HepG2 (cell line): Measurements from ENCODE around the gene RABGGTA. TPM values are rescaled to one million over a fixed set of nuclear protein-coding genes. Genes with fewer than 3 reads are reported as not detected.

Source experiments
- AGO1 ChIP-seq: fragments of 200-400 bp; formaldehyde crosslinking; IDR thresholded peaks from 2 replicates; pipeline ENCODE4 v1.6.1; 2017; ENCODE audit warnings: mild to moderate bottlenecking, low read depth, low read length, moderate library complexity; ENCODE audit not compliant: poor library complexity, severe bottlenecking
- E2F2 ChIP-seq: sonication (generic); formaldehyde crosslinking; IDR thresholded peaks from 2 replicates; pipeline ENCODE4 v1.4.0; 2020; ENCODE audit warnings: missing genetic modification reagents, borderline replicate concordance
- GFI1 ChIP-seq: sonication (generic); formaldehyde crosslinking; IDR thresholded peaks from 2 replicates; pipeline ENCODE4 v1.5.0; 2020; ENCODE audit warnings: missing genetic modification reagents, mild to moderate bottlenecking, borderline replicate concordance
- ONECUT2 ChIP-seq: sonication (generic); formaldehyde crosslinking; IDR thresholded peaks from 2 replicates; pipeline ENCODE4 v1.4.0; 2020; ENCODE audit warnings: missing genetic modification reagents
- ZFP37 ChIP-seq: sonication (generic); formaldehyde crosslinking; IDR thresholded peaks from 2 replicates; pipeline ENCODE4 v1.4.0; 2020; ENCODE audit warnings: missing genetic modification reagents, borderline replicate concordance
- ZNF225 ChIP-seq: sonication (generic); formaldehyde crosslinking; IDR thresholded peaks from 2 replicates; pipeline ENCODE4 v1.4.0; 2020; ENCODE audit warnings: mild to moderate bottlenecking, missing genetic modification reagents
- ZNF251 ChIP-seq: sonication (generic); formaldehyde crosslinking; IDR thresholded peaks from 2 replicates; pipeline ENCODE4 v1.9.0; 2021; ENCODE audit warnings: mild to moderate bottlenecking, missing genetic modification reagents
- ZNF256 ChIP-seq: sonication (generic); formaldehyde crosslinking; conservative IDR thresholded peaks from 2 replicates; pipeline ENCODE4 v1.4.0; 2020; ENCODE audit warnings: missing genetic modification reagents
- ZNF275 ChIP-seq: sonication (generic); formaldehyde crosslinking; IDR thresholded peaks from 2 replicates; pipeline ENCODE4 v1.8.0; 2022; ENCODE audit warnings: missing genetic modification reagents, mild to moderate bottlenecking, inconsistent platforms, borderline replicate concordance
- ZNF350 ChIP-seq: sonication (generic); formaldehyde crosslinking; IDR thresholded peaks from 2 replicates; pipeline ENCODE4 v1.4.0; 2020; ENCODE audit warnings: mild to moderate bottlenecking, low read depth, missing genetic modification reagents, borderline replicate concordance
- ZNF383 ChIP-seq: sonication (generic); formaldehyde crosslinking; IDR thresholded peaks from 2 replicates; pipeline ENCODE4 v1.4.0; 2020; ENCODE audit warnings: missing genetic modification reagents, mild to moderate bottlenecking, borderline replicate concordance
- ZNF451 ChIP-seq: sonication (generic); formaldehyde crosslinking; IDR thresholded peaks from 2 replicates; pipeline ENCODE4 v1.5.0; 2020; ENCODE audit warnings: mild to moderate bottlenecking, missing genetic modification reagents
- ZNF678 ChIP-seq: sonication (generic); formaldehyde crosslinking; IDR thresholded peaks from 2 replicates; pipeline ENCODE4 v1.4.0; 2020; ENCODE audit warnings: mild to moderate bottlenecking, missing genetic modification reagents
- ZNF773 ChIP-seq: sonication (generic); formaldehyde crosslinking; IDR thresholded peaks from 2 replicates; pipeline ENCODE4 v1.4.0; 2020; ENCODE audit warnings: missing genetic modification reagents, borderline replicate concordance
- polyA plus RNA-seq, 8 experiments: library from polyadenylated mRNA; depleted of rRNA in 3 of 8; stranded (reverse) in 7 of 8; unstranded in 1 of 8; fragments of >200 nt; fragmentation: Illumina TruSeq in 4 of 8; extraction: Trizol in 4 of 8; gene quantifications; 2 replicates each; pipeline versions ENCODE4 v1.2.1 to v1.2.3, GENCODE V29; 2011 to 2016; ENCODE audit warnings: low read depth in 4 of 8, missing spikeins in 1 of 8, mixed read lengths in 1 of 8; ENCODE audit not compliant: insufficient read depth in 1 of 8
- total RNA-seq, 5 experiments: library from RNA; depleted of rRNA; stranded (reverse); fragments of >200 nt; fragmentation: Illumina TruSeq; extraction: Trizol; gene quantifications; 2 replicates each; pipeline ENCODE4 v1.2.3, GENCODE V29; 2016; ENCODE audit warnings: low read depth in 1 of 5
- TF ChIP-seq, protein P1 (sequence below): sonication (generic); formaldehyde crosslinking; IDR thresholded peaks from 2 replicates; pipeline ENCODE4 v1.9.0; 2022; ENCODE audit warnings: low read depth, missing genetic modification reagents
- TF ChIP-seq, protein P2 (sequence below): sonication (generic); formaldehyde crosslinking; IDR thresholded peaks from 2 replicates; pipeline ENCODE4 v1.5.0; 2020; ENCODE audit warnings: missing genetic modification reagents, mild to moderate bottlenecking, borderline replicate concordance
- TF ChIP-seq, protein P3 (sequence below): IDR thresholded peaks from 2 replicates; pipeline ENCODE4 v1.6.1; 2016
- TF ChIP-seq, protein P4 (sequence below): sonication (generic); formaldehyde crosslinking; IDR thresholded peaks from 2 replicates; pipeline ENCODE4 v1.4.0; 2020; ENCODE audit warnings: missing genetic modification reagents

The RABGGTA gene
- total and polyA plus RNA-seq, 2 of the 13 experiments (the other 11 are each of a cell fraction or from before 2014, with no cell fraction given) = 57.9 to 90.8 TPM

DNA sequence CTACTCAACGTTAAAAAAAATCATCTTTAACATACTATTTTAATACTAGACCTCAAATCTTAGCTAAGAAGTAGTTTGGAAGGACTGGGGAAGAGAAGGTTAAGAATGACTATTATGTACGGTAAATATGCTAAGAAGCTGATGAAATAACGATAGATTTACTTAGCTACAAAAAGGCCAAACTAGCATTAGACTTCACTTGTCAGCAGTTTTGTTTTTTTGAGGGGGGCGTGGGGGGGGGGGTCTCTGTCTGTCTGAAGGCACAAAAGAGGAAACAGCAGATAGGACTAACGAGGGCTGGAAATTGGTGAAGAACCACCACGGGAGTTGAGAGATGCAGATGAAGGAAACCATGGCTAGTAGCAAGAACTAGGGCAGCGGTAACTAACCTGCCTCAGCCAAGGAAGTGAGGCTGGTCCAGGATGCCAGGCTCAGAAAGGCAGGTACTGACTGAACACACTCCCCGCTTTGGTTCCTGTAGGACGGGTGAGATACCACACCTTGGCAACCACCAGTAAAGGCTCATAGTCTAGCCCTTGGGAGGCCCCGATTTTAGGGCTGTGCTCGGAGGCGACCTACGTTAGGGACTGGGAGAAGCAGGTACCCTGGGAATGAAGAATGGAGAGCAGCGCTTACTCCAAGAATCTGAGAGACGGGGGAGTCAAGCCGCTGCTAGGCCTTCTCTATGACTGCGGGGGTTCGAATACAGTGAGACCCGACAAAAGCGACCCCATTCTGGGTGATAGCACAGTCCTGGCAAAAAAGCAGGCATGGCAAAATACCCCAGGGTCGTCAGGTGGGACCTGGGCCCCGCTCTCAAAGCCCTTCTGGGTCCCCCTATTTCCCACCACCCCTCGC is 39.9 kb downstream of the RABGGTA start (continued):
- TF ChIP-seq ZNF678 (CRISPR knock-in tag) = 0 out of 2 replicates have a peak, but pooled peaks have one; percentile 53
- TF ChIP-seq ZNF350 (CRISPR knock-in tag) = no peak
- TF ChIP-seq ZFP37 = no peak
- 0 out of 2 replicates have a peak, but pooled peaks have one; percentile 36 for TF ChIP-seq ZNF275 (CRISPR knock-in tag)
- TF ChIP-seq ZNF773 = 0 out of 2 replicates have a peak, but pooled peaks have one; percentile 86
- TF ChIP-seq, protein P1, sequence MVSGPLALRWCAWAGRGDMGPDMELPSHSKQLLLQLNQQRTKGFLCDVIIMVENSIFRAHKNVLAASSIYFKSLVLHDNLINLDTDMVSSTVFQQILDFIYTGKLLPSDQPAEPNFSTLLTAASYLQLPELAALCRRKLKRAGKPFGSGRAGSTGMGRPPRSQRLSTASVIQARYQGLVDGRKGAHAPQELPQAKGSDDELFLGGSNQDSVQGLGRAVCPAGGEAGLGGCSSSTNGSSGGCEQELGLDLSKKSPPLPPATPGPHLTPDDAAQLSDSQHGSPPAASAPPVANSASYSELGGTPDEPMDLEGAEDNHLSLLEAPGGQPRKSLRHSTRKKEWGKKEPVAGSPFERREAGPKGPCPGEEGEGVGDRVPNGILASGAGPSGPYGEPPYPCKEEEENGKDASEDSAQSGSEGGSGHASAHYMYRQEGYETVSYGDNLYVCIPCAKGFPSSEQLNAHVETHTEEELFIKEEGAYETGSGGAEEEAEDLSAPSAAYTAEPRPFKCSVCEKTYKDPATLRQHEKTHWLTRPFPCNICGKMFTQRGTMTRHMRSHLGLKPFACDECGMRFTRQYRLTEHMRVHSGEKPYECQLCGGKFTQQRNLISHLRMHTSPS (CRISPR knock-in tag) = peak; percentile 62
- TF ChIP-seq GFI1 (CRISPR knock-in tag) = peak; percentile 79
- TF ChIP-seq ZNF451 (CRISPR knock-in tag) = peak; percentile 33; the same call in 1 of the 2 replicates
- TF ChIP-seq, protein P2, sequence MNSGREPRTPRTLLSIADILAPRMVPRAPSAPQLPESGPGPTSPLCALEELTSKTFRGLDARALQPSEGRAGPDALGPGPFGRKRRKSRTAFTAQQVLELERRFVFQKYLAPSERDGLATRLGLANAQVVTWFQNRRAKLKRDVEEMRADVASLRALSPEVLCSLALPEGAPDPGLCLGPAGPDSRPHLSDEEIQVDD = peak; percentile 24; the same call in 1 of the 2 replicates
- TF ChIP-seq AGO1 = no peak
- 0 out of 2 replicates have a peak, but pooled peaks have one; percentile 60 for TF ChIP-seq ZNF251
- TF ChIP-seq, protein P3, sequence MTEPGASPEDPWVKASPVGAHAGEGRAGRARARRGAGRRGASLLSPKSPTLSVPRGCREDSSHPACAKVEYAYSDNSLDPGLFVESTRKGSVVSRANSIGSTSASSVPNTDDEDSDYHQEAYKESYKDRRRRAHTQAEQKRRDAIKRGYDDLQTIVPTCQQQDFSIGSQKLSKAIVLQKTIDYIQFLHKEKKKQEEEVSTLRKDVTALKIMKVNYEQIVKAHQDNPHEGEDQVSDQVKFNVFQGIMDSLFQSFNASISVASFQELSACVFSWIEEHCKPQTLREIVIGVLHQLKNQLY (CRISPR knock-in tag) = peak; percentile 49; the same call in 1 of the 2 replicates
- TF ChIP-seq, protein P4, sequence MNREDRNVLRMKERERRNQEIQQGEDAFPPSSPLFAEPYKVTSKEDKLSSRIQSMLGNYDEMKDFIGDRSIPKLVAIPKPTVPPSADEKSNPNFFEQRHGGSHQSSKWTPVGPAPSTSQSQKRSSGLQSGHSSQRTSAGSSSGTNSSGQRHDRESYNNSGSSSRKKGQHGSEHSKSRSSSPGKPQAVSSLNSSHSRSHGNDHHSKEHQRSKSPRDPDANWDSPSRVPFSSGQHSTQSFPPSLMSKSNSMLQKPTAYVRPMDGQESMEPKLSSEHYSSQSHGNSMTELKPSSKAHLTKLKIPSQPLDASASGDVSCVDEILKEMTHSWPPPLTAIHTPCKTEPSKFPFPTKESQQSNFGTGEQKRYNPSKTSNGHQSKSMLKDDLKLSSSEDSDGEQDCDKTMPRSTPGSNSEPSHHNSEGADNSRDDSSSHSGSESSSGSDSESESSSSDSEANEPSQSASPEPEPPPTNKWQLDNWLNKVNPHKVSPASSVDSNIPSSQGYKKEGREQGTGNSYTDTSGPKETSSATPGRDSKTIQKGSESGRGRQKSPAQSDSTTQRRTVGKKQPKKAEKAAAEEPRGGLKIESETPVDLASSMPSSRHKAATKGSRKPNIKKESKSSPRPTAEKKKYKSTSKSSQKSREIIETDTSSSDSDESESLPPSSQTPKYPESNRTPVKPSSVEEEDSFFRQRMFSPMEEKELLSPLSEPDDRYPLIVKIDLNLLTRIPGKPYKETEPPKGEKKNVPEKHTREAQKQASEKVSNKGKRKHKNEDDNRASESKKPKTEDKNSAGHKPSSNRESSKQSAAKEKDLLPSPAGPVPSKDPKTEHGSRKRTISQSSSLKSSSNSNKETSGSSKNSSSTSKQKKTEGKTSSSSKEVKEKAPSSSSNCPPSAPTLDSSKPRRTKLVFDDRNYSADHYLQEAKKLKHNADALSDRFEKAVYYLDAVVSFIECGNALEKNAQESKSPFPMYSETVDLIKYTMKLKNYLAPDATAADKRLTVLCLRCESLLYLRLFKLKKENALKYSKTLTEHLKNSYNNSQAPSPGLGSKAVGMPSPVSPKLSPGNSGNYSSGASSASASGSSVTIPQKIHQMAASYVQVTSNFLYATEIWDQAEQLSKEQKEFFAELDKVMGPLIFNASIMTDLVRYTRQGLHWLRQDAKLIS (CRISPR knock-in tag) = peak; percentile 3; the same call in 1 of the 2 replicates
- TF ChIP-seq E2F2 (CRISPR knock-in tag) = peak; percentile 71; the same call in 1 of the 2 replicates
- TF ChIP-seq ZNF383 (CRISPR knock-in tag) = peak; percentile 64; the same call in 1 of the 2 replicates
- TF ChIP-seq ZNF256 (CRISPR knock-in tag) = peak; percentile 24; the same call in 1 of the 2 replicates
- TF ChIP-seq ZNF225 = 0 out of 2 replicates have a peak, but pooled peaks have one; percentile 29
- peak; percentile 31; the same call in 1 of the 2 replicates for TF ChIP-seq ONECUT2 (CRISPR knock-in tag)
